Left renal pelvis (tissue), 4 donors: Measurements from ENCODE around the gene CUTA. TPM values are rescaled to one million over a fixed set of nuclear protein-coding genes. Genes with fewer than 3 reads are reported as not detected.

Source experiments
- DNase-seq, 4 donors: peaks; one replicate each; pipeline ENCODE4 v3.0.0-alpha.2; 2013; ENCODE audit warnings: low read depth in 4 of 4, low spot score in 3 of 4
- polyA plus RNA-seq, 4 donors: library from polyadenylated mRNA; unstranded; fragments of 120-200 nt; gene quantifications; one replicate each; pipeline ENCODE4 v1.2.1, GENCODE V29; 2013; ENCODE audit not compliant: insufficient read length in 4 of 4

Gene CUTA
- polyA plus RNA-seq, 4 donors = 150 to 250 (median 226) TPM

- no peak for DNase-seq
These were observed 22.9 kb upstream of the CUTA start for GRCh38 chr6:33440649-33441309.

- DNase-seq = no peak
These were observed 22.2 kb upstream of the CUTA start for GRCh38 chr6:33439956-33440648.

- DNase-seq = no peak
These were observed 21.2 kb upstream of the CUTA start for GRCh38 chr6:33438978-33439594.

GRCh38 chr6:33437666-33438065 lies 19.8 kb upstream of the CUTA start:
- DNase-seq = no peak

GRCh38 chr6:33434961-33435360 lies 17.1 kb upstream of the CUTA start:
- DNase-seq = no peak

- no peak for DNase-seq
These were observed 15.8 kb upstream of the CUTA start for GRCh38 chr6:33433544-33434191.

GRCh38 chr6:33433001-33433543 lies 15.2 kb upstream of the CUTA start:
- DNase-seq = no peak

- DNase-seq = no peak
These were observed 14.6 kb upstream of the CUTA start for GRCh38 chr6:33432546-33432945.

GRCh38 chr6:33431880-33432541 lies 14.1 kb upstream of the CUTA start:
- DNase-seq = no peak

- DNase-seq = no peak
These were observed 13.3 kb upstream of the CUTA start for GRCh38 chr6:33430991-33431879.

GRCh38 chr6:33430334-33430733 lies 12.4 kb upstream of the CUTA start:
- DNase-seq = no peak

GRCh38 chr6:33429750-33430052 lies 11.8 kb upstream of the CUTA start:
- no peak for DNase-seq

GRCh38 chr6:33428966-33429749 lies 11.3 kb upstream of the CUTA start:
- no peak for DNase-seq

- no peak for DNase-seq
These were observed 10.5 kb upstream of the CUTA start for GRCh38 chr6:33428224-33428965.

- no peak for DNase-seq
These were observed 9.8 kb upstream of the CUTA start for GRCh38 chr6:33427585-33428223.

GRCh38 chr6:33426590-33427511 lies 8.9 kb upstream of the CUTA start:
- DNase-seq = no peak
